Suppressor macrophage treated with lipopolysaccharide for 1 hour (primary cell): ENCODE measurements around the gene FGD6.

ENCODE experiments used
- DNase-seq, 3 donors: peaks; one replicate each; pipeline ENCODE4 v3.0.0-alpha.2; 2020 to 2022

FGD6 gene

GRCh38 chr12:95231190-95231589 is 13.9 kb upstream of the FGD6 start:
- no peak for DNase-seq

- DNase-seq, result no peak
Measured at GRCh38 chr12:95230313-95230712, 13.0 kb upstream of the FGD6 start.

DNA sequence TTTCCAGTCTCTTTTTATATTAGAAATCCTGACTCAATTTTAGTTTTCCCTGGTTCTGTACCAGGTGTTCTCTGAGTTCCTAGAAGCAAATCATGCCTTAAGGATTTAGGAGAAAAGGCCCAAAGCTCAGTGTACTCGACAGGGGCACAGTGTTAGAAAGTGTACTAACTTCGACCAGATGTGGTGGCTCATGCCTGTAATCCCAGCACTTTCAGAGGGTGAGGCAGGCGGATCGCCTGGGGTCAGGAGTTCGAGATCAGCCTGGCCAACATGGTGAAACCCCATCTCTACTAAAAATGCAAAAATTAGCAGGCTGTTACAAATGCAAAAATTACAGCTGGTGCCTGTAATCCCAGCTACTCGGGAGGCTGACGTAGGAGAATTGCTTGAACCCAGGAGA is 12.4 kb upstream of the FGD6 start:
- no peak for DNase-seq

GRCh38 chr12:95228617-95229016 is 11.3 kb upstream of the FGD6 start:
- no peak for DNase-seq

GRCh38 chr12:95227818-95228356 is 10.6 kb upstream of the FGD6 start:
- DNase-seq, result no peak

GRCh38 chr12:95225645-95226212 is 8.5 kb upstream of the FGD6 start:
- no peak for DNase-seq

- no peak for DNase-seq
Measured at GRCh38 chr12:95224202-95225170, 7.2 kb upstream of the FGD6 start.

GRCh38 chr12:95220726-95221125 is 3.5 kb upstream of the FGD6 start:
- DNase-seq, result no peak

GRCh38 chr12:95220190-95220589 is 2.9 kb upstream of the FGD6 start:
- no peak for DNase-seq

DNA sequence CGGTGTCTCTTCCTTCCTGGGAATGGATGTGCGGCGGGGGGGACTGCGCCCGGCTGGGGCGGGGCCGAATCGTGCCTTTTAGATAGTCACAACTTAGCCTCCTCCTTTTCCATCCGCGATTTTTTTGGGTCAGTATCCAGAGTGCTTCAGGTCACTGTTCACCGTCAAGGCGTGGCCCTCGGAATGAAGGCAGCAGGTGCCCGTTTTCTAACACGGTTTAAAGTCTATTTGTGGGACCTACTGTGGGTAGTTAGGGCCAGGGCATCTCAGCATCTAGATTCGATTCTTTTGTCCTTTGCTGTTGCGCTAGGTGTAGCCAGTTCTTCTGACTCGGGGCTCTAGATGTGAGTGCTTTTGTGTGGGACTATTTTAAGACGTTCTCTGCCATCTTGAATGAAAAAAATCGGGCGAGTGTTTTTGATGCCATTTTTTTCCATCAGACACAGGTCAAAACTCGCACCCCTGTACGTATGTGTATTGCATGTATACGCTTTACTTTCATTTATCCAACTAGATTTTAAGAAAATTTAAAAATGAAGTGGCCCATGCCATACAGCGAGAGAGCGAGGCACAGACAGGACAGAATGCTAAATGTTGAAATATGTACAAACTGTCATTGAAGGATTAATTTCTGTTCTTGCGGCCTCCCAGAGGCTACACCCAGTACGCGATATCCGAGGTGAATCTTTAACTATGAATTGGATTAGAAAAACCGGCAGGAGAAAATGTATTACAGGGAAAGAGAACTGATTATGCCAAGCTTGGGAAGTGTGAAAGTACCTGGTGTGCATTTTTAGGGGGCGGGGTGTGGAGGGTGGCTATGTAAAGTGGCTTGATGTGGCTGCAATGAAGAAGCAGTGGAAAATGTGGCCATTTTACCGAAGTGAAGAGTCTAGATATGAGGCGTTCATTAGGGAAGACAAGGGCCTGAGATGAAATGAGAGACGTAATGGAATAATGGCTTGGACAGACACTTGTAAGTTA is 1.2 kb upstream of the FGD6 start:
- DNase-seq, result peak; percentile 44 to 71 (median 55)

DNA sequence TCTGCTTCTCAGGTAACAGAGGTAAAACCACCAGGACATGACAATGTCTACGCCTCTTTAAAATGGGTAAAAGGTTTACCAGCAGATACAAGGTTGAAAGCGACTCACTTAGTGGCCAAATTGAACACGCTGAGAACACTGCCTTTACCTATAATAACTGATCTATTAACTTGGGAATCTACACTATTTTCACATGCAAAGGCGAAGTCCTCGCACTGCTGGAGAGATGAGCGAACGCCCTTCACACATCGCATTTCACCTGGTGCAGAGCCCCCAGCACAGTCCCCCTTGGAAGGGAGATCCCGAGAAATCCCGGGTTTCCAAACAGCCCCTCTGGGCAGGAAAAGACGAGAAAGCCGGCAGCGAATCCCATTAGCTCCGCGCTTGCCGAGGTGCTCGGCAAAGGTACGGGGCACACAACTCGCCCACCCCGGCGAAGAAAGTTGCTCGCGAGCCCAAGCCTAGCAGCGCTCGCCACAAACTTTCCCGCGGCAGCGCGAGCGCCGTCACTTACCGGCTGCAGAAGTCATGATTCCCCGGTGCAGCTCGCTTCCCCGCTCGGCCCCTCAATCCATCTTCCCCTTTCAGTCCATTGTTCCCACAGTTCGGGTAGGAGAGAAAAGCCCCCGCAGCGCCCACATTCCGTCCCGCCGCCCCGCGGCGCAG is 423 bp downstream of the FGD6 start:
- DNase-seq, result no peak

DNA sequence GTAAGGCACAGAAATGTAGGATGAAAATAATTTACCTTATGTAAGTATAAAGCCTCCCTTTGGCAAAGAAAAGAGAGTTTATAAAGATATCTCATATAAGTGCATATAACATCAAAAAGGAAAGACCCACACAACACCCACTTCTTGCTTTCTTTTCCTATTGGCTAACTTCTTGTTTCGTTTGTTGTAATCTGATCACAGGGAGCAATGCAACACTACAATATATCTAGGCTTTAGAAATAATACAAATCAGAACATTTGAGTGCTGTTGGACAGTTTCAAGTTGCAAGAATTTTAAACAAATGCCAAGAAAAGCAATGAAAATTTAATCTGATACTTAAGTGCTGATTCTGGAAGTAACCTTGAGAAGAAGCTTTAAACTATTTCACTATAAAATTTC is 1.3 kb downstream of the FGD6 start:
- DNase-seq, result peak; percentile 42 to 75 (median 74)

DNA sequence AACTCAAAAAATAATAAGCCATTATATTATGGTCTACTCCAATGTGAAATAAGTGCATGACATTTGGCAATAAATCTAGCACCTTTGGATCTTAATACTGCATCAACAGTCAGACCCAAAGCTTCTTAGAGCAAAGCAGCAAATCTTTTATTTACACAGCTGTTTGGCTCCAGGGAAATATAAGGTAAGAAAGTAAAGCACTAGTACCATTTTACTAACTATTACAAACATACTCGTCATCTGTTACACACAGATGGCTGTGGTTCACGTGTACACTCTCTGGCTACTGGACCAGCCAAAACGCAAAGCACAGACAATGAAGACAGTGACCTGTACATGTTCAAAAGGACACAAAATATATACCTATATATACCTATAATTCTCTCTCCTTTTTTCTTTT is 2.8 kb downstream of the FGD6 start:
- DNase-seq, result no peak

DNA sequence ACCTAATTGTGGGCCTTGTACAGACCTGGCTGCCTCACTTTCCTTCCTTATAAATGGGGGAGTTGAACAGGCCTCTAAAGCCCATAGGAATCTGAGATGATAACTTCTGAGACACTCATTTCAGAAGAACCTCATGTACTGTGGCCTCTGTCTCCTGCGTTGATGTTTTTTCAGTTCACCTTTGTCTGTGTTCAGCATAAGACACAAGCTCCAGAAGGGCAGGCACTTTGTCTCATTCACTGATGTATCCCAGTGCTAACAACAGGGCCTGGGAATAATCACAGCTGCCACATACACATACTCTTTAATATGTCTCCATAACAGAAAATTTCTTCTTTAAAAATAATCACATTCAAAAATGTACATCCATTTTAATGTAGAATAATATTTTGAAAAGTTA is 3.3 kb downstream of the FGD6 start:
- no peak for DNase-seq

GRCh38 chr12:95213119-95213518 is 4.1 kb downstream of the FGD6 start:
- DNase-seq, result no peak

DNA sequence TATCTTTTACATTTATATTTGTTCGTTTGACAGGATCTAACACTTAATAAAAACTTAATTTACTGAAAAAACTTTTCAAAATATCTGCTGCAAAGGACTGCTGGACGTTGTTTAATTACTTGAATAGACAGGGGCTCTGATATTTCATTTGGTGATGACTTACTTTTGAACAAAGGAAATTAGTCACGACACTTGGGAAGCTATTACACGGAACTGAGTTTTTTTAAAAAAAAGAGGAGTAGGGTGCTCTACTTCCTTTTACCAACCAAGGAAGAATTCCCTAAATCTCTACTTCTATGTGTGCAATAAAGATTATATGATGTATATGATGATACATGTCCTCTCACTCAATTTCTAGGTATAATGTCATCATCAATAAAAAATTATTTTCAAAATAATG is 4.7 kb downstream of the FGD6 start:
- DNase-seq, result peak; percentile 61 to 92 (median 92)

GRCh38 chr12:95208678-95209077 is 8.6 kb downstream of the FGD6 start:
- no peak for DNase-seq

- DNase-seq, result no peak
Measured at GRCh38 chr12:95207407-95207806, 9.9 kb downstream of the FGD6 start.

DNA sequence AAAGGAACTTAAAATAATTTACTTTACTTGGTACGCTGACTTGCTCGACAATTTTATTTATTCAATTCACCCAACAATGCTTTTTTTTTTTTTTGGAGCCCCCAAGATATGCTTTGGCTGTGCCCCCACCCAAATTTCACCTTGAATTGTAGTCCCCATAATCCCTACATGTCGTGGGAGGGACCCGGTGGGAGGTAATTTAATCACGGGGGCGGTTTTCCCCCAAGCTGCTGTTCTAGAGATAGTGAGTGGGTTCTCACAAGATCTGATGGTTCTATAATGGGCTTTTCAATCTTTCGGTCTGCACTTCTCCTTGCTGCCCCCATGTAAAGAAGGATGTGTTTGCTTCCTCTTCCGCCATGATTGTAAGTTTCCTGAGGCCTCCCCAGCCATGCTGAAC is 10.4 kb downstream of the FGD6 start:
- no peak for DNase-seq

GRCh38 chr12:95205685-95206084 is 11.6 kb downstream of the FGD6 start:
- DNase-seq, result peak; percentile 63 to 82 (median 75)

GRCh38 chr12:95205016-95205624 is 12.1 kb downstream of the FGD6 start:
- DNase-seq, result peak in 2 of 3 donors; percentile 13 to 36
